SU-DHL-6 (cell line): ENCODE measurements around the gene NTSR2.

Experiments used
- H2AFZ ChIP-seq: fragments of 200-600 bp; sonication (generic); 2 replicates; pipeline ENCODE4 v1.6.1; 2014; ENCODE audit warnings: low read depth, mild to moderate bottlenecking, moderate library complexity, mixed read lengths, antibody characterized with exemption, low read length; ENCODE audit not compliant: severe bottlenecking
- H3F3A ChIP-seq: fragments of 200-600 bp; shearing (Covaris generic); 2 replicates; pipeline ENCODE4 v1.6.0; 2016; ENCODE audit warnings: antibody characterized with exemption, mild to moderate bottlenecking; ENCODE audit not compliant: insufficient read depth
- H3K27ac ChIP-seq: fragments of 200-600 bp; sonication (generic); 2 replicates; pipeline ENCODE4 v1.5.1; 2016; ENCODE audit warnings: low read depth, mild to moderate bottlenecking, low read length, moderate library complexity, mixed read lengths
- H3K27me3 ChIP-seq: fragments of 200-600 bp; sonication (generic), shearing (Covaris generic); 2 replicates; pipeline ENCODE4 v1.6.0; 2014; ENCODE audit warnings: mild to moderate bottlenecking, low read length
- H3K36me3 ChIP-seq: fragments of 200-600 bp; sonication (generic); 2 replicates; pipeline ENCODE4 v1.6.1; 2014; ENCODE audit warnings: mild to moderate bottlenecking, low read length, mixed read lengths
- H3K4me2 ChIP-seq: fragments of 300-600, 200-600 bp; shearing (Covaris generic), sonication (generic); 2 replicates; pipeline ENCODE4 v1.6.0; 2014; ENCODE audit warnings: low read length, low read depth, mild to moderate bottlenecking; ENCODE audit not compliant: poor library complexity, severe bottlenecking
- H3K4me3 ChIP-seq: fragments of 200-600 bp; sonication (generic); 2 replicates; pipeline ENCODE4 v1.5.1; 2014; ENCODE audit warnings: antibody characterized with exemption, low read length, mild to moderate bottlenecking, mixed read lengths; ENCODE audit not compliant: insufficient read depth, poor library complexity, severe bottlenecking
- H3K79me2 ChIP-seq: fragments of 200-600 bp; sonication (generic); 2 replicates; pipeline ENCODE4 v1.6.1; 2014; ENCODE audit warnings: mild to moderate bottlenecking, low read length, moderate library complexity; ENCODE audit not compliant: insufficient read depth
- H3K9ac ChIP-seq: fragments of 200-600 bp; sonication (generic); 2 replicates; pipeline ENCODE4 v1.7.0; 2014; ENCODE audit warnings: mild to moderate bottlenecking, low read length
- H3K9me2 ChIP-seq: fragments of 200-600 bp; sonication (generic); replicated peaks from 2 replicates; pipeline ENCODE4 v1.6.1; 2014; ENCODE audit warnings: low read length; ENCODE audit not compliant: insufficient read depth
- H3K9me3 ChIP-seq: fragments of 200-600 bp; sonication (generic); 2 replicates; pipeline ENCODE4 v1.6.1; 2014; ENCODE audit warnings: low read length, mixed read lengths; ENCODE audit not compliant: insufficient read depth
- H4K20me1 ChIP-seq: fragments of 200-600 bp; sonication (generic); 2 replicates; pipeline ENCODE4 v1.6.1; 2014; ENCODE audit warnings: low read depth, mild to moderate bottlenecking, antibody characterized with exemption, low read length, moderate library complexity, mixed read lengths
- CTCF ChIP-seq: fragments of 200-600 bp; sonication (generic); IDR thresholded peaks from one replicate; pipeline ENCODE4 v1.5.1; 2017; ENCODE audit warnings: antibody characterized with exemption, mild to moderate bottlenecking, low read length, moderate library complexity; ENCODE audit not compliant: insufficient read depth, poor library complexity, severe bottlenecking
- EZH2phosphoT487 ChIP-seq: fragments of 200-600 bp; sonication (generic), shearing (Covaris generic); conservative IDR thresholded peaks from 2 replicates; pipeline ENCODE4 v1.6.1; 2018; ENCODE audit warnings: mild to moderate bottlenecking, antibody characterized with exemption, low read length, moderate library complexity, mixed read lengths

The NTSR2 gene

GRCh38 chr2:11717623-11718022 lies 47.6 kb upstream of the NTSR2 start:
- Histone ChIP-seq H3K9ac (no peak overlapping the region), H4K20me1 (no peaks in the 10 kb centered on the region), H2AFZ (no peak overlapping the region), H3K4me3 (no peak overlapping the region), H3F3A (no peaks in the 10 kb centered on the region), H3K79me2 (no peaks in the 10 kb centered on the region), H3K9me3 (no peaks in the 10 kb centered on the region), H3K27ac (no peak overlapping the region), H3K27me3 (0 out of 2 replicates have a peak, but pooled peaks cover 2% of the 10 kb centered on the region), H3K9me2 (no peaks in the 10 kb centered on the region), H3K4me2 (no peak overlapping the region), H3K36me3 (no peaks in the 10 kb centered on the region)
- no peak for TF ChIP-seq EZH2phosphoT487

DNA sequence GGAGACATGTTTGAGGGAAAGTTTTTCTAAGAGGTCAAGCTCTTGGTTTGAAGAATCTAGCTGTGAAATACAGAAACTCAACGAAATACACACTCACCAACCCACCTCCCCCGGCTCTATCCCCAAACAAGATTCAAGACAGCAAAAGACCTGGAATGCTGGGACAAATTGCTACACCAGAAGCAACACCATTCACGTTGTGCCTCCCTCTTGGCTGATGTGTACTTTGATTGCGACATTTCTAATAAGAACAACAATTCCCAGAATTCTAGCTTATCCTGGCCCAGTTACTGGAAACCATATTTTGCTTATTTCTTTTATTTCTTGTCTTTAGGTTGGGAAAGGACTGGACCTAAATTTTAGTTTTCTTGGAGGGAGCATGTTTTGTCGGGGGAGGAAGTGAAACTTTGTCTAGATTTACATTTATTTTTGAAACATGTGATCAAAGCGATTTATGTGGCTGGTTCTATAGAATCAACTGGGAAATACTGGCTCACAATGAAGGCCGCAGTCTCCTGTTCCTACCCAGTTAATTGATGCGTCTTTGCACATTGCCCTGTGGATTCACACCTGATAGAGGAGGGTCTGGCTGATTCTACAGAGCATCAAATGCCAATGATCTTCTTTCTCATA lies 46.8 kb upstream of the NTSR2 start:
- Histone ChIP-seq H3K27me3 (0 out of 2 replicates have a peak, but pooled peaks cover 2% of the 10 kb centered on the region), H3K27ac (no peak overlapping the region), H3K36me3 (no peaks in the 10 kb centered on the region), H3K9me3 (no peaks in the 10 kb centered on the region), H3K9me2 (no peaks in the 10 kb centered on the region), H3K4me2 (no peak overlapping the region), H3F3A (no peaks in the 10 kb centered on the region), H3K9ac (no peak overlapping the region), H3K79me2 (no peaks in the 10 kb centered on the region), H2AFZ (no peak overlapping the region), H4K20me1 (no peaks in the 10 kb centered on the region), H3K4me3 (no peak overlapping the region)
- TF ChIP-seq EZH2phosphoT487: no peak
- TF ChIP-seq CTCF: no peak

DNA sequence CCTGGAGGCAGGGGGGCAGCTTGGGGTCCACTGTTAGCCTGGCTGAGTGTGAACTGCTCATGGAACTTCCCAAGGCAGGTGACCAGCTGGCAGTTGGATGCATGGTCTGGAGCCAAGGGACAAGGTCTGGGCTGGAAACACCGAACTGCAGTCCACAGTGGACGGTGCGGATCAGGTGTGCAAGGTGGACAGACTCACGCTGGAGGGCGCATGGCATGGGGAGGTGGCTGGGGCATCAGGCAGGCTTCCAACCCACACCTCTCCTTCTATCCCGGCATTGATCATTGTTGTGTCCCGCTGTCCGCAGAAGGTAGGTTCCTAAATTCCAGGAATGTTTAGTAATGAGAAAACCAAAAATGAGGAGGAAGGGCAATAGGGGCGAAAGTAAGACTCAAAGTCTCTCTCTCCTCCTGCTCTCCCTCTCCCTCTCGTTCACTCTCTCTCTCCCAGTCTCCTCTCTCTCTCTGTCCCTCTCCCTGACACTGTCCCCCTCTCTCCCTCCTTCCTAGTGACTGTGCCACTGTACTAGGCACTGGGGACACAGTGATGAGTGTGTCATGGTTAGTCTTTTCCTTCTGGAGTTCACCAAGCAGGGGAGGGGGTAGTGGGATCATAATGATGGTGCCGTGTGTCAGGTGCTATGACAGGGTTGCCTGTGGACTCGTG lies 46.1 kb upstream of the NTSR2 start:
- TF ChIP-seq CTCF (no peak), EZH2phosphoT487 (no peak)
- Histone ChIP-seq H3K36me3 (no peaks in the 10 kb centered on the region), H3K9ac (no peak overlapping the region), H3K9me2 (no peaks in the 10 kb centered on the region), H3F3A (no peaks in the 10 kb centered on the region), H3K4me3 (no peak overlapping the region), H3K79me2 (no peaks in the 10 kb centered on the region), H4K20me1 (no peaks in the 10 kb centered on the region), H3K27ac (no peak overlapping the region), H3K27me3 (0 out of 2 replicates have a peak, but pooled peaks cover 2% of the 10 kb centered on the region), H2AFZ (no peak overlapping the region), H3K4me2 (no peak overlapping the region), H3K9me3 (no peaks in the 10 kb centered on the region)

DNA sequence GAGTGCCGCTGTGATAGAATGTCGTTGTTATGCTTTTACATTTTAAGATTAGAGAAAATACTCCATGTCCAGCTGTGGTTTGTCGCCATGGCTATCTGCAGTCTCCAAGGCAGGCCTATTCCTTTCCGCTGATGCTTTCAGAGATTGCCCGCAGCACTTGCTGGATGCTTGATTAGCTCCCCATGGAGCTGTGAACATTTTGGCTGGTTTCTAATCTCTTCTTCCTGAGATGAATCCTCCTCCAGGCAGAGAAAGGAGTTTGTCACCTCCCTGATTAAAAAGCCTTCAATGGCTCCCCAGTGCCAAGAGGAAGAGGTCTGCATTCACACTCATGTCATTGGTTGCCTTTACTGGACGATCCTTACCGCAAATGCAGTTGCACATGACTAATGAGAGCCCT lies 43.8 kb upstream of the NTSR2 start:
- Histone ChIP-seq H3K27ac (no peak overlapping the region), H3K27me3 (no peaks in the 10 kb centered on the region), H3F3A (no peaks in the 10 kb centered on the region), H4K20me1 (no peaks in the 10 kb centered on the region), H3K9me3 (no peaks in the 10 kb centered on the region), H3K36me3 (no peaks in the 10 kb centered on the region), H3K9ac (no peak overlapping the region), H3K79me2 (no peaks in the 10 kb centered on the region), H2AFZ (no peak overlapping the region), H3K9me2 (no peaks in the 10 kb centered on the region), H3K4me3 (no peak overlapping the region), H3K4me2 (no peak overlapping the region)
- TF ChIP-seq CTCF: no peak
